Measurements from ENCODE around the gene KRTAP16-1. TPM values are rescaled to one million over a fixed set of nuclear protein-coding genes. Genes with fewer than 3 reads are reported as not detected.

KRTAP16-1 gene
- polyA plus RNA-seq, 1 donor from 2014 or later: not detected

GRCh38 chr17:41333836-41334235, 24.7 kb upstream of the KRTAP16-1 start:
- H2AFZ ChIP-seq (ENCODE audit: low read depth, low read length): no peak overlapping the region
- H3K79me2 ChIP-seq (replicated peaks; ENCODE audit: insufficient read depth, low read length): no peaks in the 10 kb centered on the region
- H3K27ac ChIP-seq (ENCODE audit: low read length): no peak overlapping the region
- H3K9me2 ChIP-seq (ENCODE audit: insufficient read depth, low read length): no peaks in the 10 kb centered on the region
- H3K27me3 ChIP-seq (ENCODE audit: insufficient read depth, low read depth, low read length): no peaks in the 10 kb centered on the region
- no peaks in the 10 kb centered on the region for H3F3A ChIP-seq (ENCODE audit: insufficient read depth, low read length, poor library complexity, severe bottlenecking)
- H3K9ac ChIP-seq (ENCODE audit: low read length): no peak overlapping the region
- no peaks in the 10 kb centered on the region for H3K9me3 ChIP-seq (ENCODE audit: low read length)
- no peak overlapping the region for H3K4me3 ChIP-seq (ENCODE audit: low read length)
- H3K4me2 ChIP-seq (ENCODE audit: low read length): no peak overlapping the region
- TF ChIP-seq EZH2 (IDR thresholded peaks at IDR 0.05; ENCODE audit: borderline replicate concordance, insufficient read depth, low read length, poor library complexity, severe bottlenecking) (no peak), CTCF (IDR thresholded peaks at IDR 0.05; ENCODE audit: poor library complexity, severe bottlenecking) (no peak), EP300 (conservative IDR thresholded peaks at IDR 0.05; ENCODE audit: poor library complexity, severe bottlenecking) (no peak), MXI1 (conservative IDR thresholded peaks at IDR 0.05; ENCODE audit: poor library complexity, severe bottlenecking) (no peak), POLR2AphosphoS5 (IDR thresholded peaks at IDR 0.05) (no peak), TAF1 (IDR thresholded peaks at IDR 0.05; ENCODE audit: low read depth) (no peak), SMC3 (conservative IDR thresholded peaks at IDR 0.05; ENCODE audit: poor library complexity) (no peak), RAD21 (conservative IDR thresholded peaks at IDR 0.05) (no peak)
- TF ChIP-seq, protein P1, sequence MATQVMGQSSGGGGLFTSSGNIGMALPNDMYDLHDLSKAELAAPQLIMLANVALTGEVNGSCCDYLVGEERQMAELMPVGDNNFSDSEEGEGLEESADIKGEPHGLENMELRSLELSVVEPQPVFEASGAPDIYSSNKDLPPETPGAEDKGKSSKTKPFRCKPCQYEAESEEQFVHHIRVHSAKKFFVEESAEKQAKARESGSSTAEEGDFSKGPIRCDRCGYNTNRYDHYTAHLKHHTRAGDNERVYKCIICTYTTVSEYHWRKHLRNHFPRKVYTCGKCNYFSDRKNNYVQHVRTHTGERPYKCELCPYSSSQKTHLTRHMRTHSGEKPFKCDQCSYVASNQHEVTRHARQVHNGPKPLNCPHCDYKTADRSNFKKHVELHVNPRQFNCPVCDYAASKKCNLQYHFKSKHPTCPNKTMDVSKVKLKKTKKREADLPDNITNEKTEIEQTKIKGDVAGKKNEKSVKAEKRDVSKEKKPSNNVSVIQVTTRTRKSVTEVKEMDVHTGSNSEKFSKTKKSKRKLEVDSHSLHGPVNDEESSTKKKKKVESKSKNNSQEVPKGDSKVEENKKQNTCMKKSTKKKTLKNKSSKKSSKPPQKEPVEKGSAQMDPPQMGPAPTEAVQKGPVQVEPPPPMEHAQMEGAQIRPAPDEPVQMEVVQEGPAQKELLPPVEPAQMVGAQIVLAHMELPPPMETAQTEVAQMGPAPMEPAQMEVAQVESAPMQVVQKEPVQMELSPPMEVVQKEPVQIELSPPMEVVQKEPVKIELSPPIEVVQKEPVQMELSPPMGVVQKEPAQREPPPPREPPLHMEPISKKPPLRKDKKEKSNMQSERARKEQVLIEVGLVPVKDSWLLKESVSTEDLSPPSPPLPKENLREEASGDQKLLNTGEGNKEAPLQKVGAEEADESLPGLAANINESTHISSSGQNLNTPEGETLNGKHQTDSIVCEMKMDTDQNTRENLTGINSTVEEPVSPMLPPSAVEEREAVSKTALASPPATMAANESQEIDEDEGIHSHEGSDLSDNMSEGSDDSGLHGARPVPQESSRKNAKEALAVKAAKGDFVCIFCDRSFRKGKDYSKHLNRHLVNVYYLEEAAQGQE (IDR thresholded peaks at IDR 0.05; ENCODE audit: borderline replicate concordance): no peak
- H4K20me1 ChIP-seq (ENCODE audit: insufficient read depth): no peaks in the 10 kb centered on the region
- no peaks in the 10 kb centered on the region for H3K36me3 ChIP-seq (ENCODE audit: insufficient read depth, low read length)

- Histone ChIP-seq H3K27me3 (ENCODE audit: insufficient read depth, low read depth, low read length) (no peaks in the 10 kb centered on the region), H3F3A (ENCODE audit: insufficient read depth, low read length, poor library complexity, severe bottlenecking) (no peaks in the 10 kb centered on the region), H2AFZ (ENCODE audit: low read depth, low read length) (no peak overlapping the region), H3K79me2 (replicated peaks; ENCODE audit: insufficient read depth, low read length) (no peaks in the 10 kb centered on the region), H3K9me3 (ENCODE audit: low read length) (no peaks in the 10 kb centered on the region), H4K20me1 (ENCODE audit: insufficient read depth) (no peaks in the 10 kb centered on the region), H3K36me3 (ENCODE audit: insufficient read depth, low read length) (no peaks in the 10 kb centered on the region), H3K4me3 (ENCODE audit: low read length) (no peak overlapping the region), H3K4me2 (ENCODE audit: low read length) (no peak overlapping the region), H3K27ac (ENCODE audit: low read length) (no peak overlapping the region), H3K9me2 (ENCODE audit: insufficient read depth, low read length) (no peaks in the 10 kb centered on the region), H3K9ac (ENCODE audit: low read length) (no peak overlapping the region)
- no peak for TF ChIP-seq RAD21 (conservative IDR thresholded peaks at IDR 0.05)
- TF ChIP-seq SMC3 (conservative IDR thresholded peaks at IDR 0.05; ENCODE audit: poor library complexity): no peak
- TF ChIP-seq, protein P1 (IDR thresholded peaks at IDR 0.05; ENCODE audit: borderline replicate concordance): no peak
- TF ChIP-seq TAF1 (IDR thresholded peaks at IDR 0.05; ENCODE audit: low read depth): no peak
- TF ChIP-seq EZH2 (IDR thresholded peaks at IDR 0.05; ENCODE audit: borderline replicate concordance, insufficient read depth, low read length, poor library complexity, severe bottlenecking): no peak
- no peak for TF ChIP-seq POLR2AphosphoS5 (IDR thresholded peaks at IDR 0.05)
- no peak for TF ChIP-seq EP300 (conservative IDR thresholded peaks at IDR 0.05; ENCODE audit: poor library complexity, severe bottlenecking)
- no peak for TF ChIP-seq MXI1 (conservative IDR thresholded peaks at IDR 0.05; ENCODE audit: poor library complexity, severe bottlenecking)
- no peak for TF ChIP-seq CTCF (IDR thresholded peaks at IDR 0.05; ENCODE audit: poor library complexity, severe bottlenecking)
Measured at GRCh38 chr17:41333098-41333497, 24.0 kb upstream of the KRTAP16-1 start.

Data from neural cell (in vitro differentiated cells).